Neural progenitor cell (in vitro differentiated cells): Measurements from ENCODE around the gene ANAPC1. TPM values are rescaled to one million over a fixed set of nuclear protein-coding genes. Genes with fewer than 3 reads are reported as not detected.
"Not testable (repeated sequence)": the region's sequence is repeated elsewhere in the genome, so short reads cannot be mapped to it uniquely, and the experiment has no call there.

Experiments used
- DNase-seq: peaks from one replicate; pipeline ENCODE4 v3.0.0-alpha.2; 2016; ENCODE audit warnings: low spot score
- H2AFZ ChIP-seq: fragments of 200-600 bp; sonication (generic); replicated peaks from 2 replicates; pipeline ENCODE4 v1.6.1; 2016; ENCODE audit warnings: antibody characterized with exemption
- H3F3A ChIP-seq: fragments of 200-600 bp; sonication (generic); 2 replicates; pipeline ENCODE4 v1.6.1; 2016; ENCODE audit warnings: antibody characterized with exemption, low read depth
- H3K27ac ChIP-seq: fragments of 200-600 bp; sonication (generic); 2 replicates; pipeline ENCODE4 v1.5.1; 2016; ENCODE audit warnings: mild to moderate bottlenecking
- H3K27me3 ChIP-seq: fragments of 200-600 bp; sonication (generic); 2 replicates; pipeline ENCODE4 v1.6.1; 2016; ENCODE audit warnings: mild to moderate bottlenecking, moderate library complexity
- H3K36me3 ChIP-seq: fragments of 200-600 bp; sonication (generic); 2 replicates; pipeline ENCODE4 v1.5.1; 2016
- H3K4me1 ChIP-seq: fragments of 200-600 bp; sonication (generic); 2 replicates; pipeline ENCODE4 v1.6.1; 2016; ENCODE audit warnings: mixed run types
- H3K4me2 ChIP-seq: fragments of 200-600 bp; sonication (generic); 2 replicates; pipeline ENCODE4 v1.6.1; 2016
- H3K4me3 ChIP-seq: fragments of 200-600 bp; sonication (generic); 2 replicates; pipeline ENCODE4 v1.5.1; 2016
- H3K79me2 ChIP-seq: fragments of 200-600 bp; sonication (generic); 2 replicates; pipeline ENCODE4 v1.6.1; 2016; ENCODE audit warnings: low read depth
- H3K9ac ChIP-seq: fragments of 200-600 bp; sonication (generic); 2 replicates; pipeline ENCODE4 v1.6.1; 2016
- H3K9me3 ChIP-seq: fragments of 200-600 bp; sonication (generic); 2 replicates; pipeline ENCODE4 v1.5.1; 2016; ENCODE audit warnings: low read depth
- H4K20me1 ChIP-seq: fragments of 200-600 bp; sonication (generic); 2 replicates; pipeline ENCODE4 v1.6.1; 2016; ENCODE audit warnings: low read depth
- H3K27ac Mint-ChIP-seq: 3 replicates; pipeline ENCODE4 v1.8.0; 2021; ENCODE audit warnings: mixed read lengths
- H3K27me3 Mint-ChIP-seq: 2 replicates; pipeline ENCODE4 v1.8.0; 2022; ENCODE audit warnings: low read depth, mild to moderate bottlenecking, inconsistent platforms, moderate library complexity, mixed read lengths; ENCODE audit not compliant: insufficient read depth
- H3K36me3 Mint-ChIP-seq: 3 replicates; pipeline ENCODE4 v1.8.0; 2021; ENCODE audit warnings: mixed read lengths
- H3K4me1 Mint-ChIP-seq: 3 replicates; pipeline ENCODE4 v1.8.0; 2021; ENCODE audit warnings: mixed read lengths
- H3K4me3 Mint-ChIP-seq: 3 replicates; pipeline ENCODE4 v1.8.0; 2021; ENCODE audit warnings: mild to moderate bottlenecking, moderate library complexity, mixed read lengths
- H3K9me3 Mint-ChIP-seq: 3 replicates; pipeline ENCODE4 v1.8.0; 2020; ENCODE audit warnings: mixed read lengths
- total RNA-seq: library from RNA; depleted of rRNA; stranded (reverse); fragments of >200 nt; gene quantifications from 2 replicates; pipeline ENCODE4 v1.2.3, GENCODE V29; 2015; ENCODE audit warnings: low replicate concordance
- TF ChIP-seq, protein P1 (sequence below): fragments of 200-600 bp; sonication (generic); IDR thresholded peaks from 2 replicates; pipeline ENCODE4 v1.5.1; 2017; ENCODE audit warnings: antibody characterized with exemption, mild to moderate bottlenecking

Gene ANAPC1
- total RNA-seq, 1 donor from 2014 or later, result 50.9 TPM

GRCh38 chr2:111776296-111776695 lies 107.7 kb downstream of the ANAPC1 start:
- not testable (repeated sequence) for H3K27me3 ChIP-seq, H3K9me3 Mint-ChIP-seq, H3K4me3 Mint-ChIP-seq, H3K27me3 Mint-ChIP-seq, H3K4me1 ChIP-seq, H3K36me3 ChIP-seq, H3K9ac ChIP-seq, H3K27ac ChIP-seq, H3F3A ChIP-seq, H3K4me2 ChIP-seq, DNase-seq, H3K79me2 ChIP-seq, H3K36me3 Mint-ChIP-seq, H3K27ac Mint-ChIP-seq, H3K9me3 ChIP-seq, H4K20me1 ChIP-seq, H3K4me1 Mint-ChIP-seq, H3K4me3 ChIP-seq, H2AFZ ChIP-seq

GRCh38 chr2:111772180-111772579 lies 111.8 kb downstream of the ANAPC1 start:
- not testable (repeated sequence) for H3K27ac ChIP-seq, H4K20me1 ChIP-seq, H3K4me1 Mint-ChIP-seq, H3K27ac Mint-ChIP-seq, H3F3A ChIP-seq, H3K9ac ChIP-seq, H3K9me3 ChIP-seq, DNase-seq, H3K4me1 ChIP-seq, H3K27me3 Mint-ChIP-seq, H3K9me3 Mint-ChIP-seq, H3K4me3 Mint-ChIP-seq, H3K4me3 ChIP-seq, H2AFZ ChIP-seq, H3K27me3 ChIP-seq, H3K4me2 ChIP-seq, H3K36me3 ChIP-seq, H3K36me3 Mint-ChIP-seq, H3K79me2 ChIP-seq
- TF ChIP-seq, protein P1, sequence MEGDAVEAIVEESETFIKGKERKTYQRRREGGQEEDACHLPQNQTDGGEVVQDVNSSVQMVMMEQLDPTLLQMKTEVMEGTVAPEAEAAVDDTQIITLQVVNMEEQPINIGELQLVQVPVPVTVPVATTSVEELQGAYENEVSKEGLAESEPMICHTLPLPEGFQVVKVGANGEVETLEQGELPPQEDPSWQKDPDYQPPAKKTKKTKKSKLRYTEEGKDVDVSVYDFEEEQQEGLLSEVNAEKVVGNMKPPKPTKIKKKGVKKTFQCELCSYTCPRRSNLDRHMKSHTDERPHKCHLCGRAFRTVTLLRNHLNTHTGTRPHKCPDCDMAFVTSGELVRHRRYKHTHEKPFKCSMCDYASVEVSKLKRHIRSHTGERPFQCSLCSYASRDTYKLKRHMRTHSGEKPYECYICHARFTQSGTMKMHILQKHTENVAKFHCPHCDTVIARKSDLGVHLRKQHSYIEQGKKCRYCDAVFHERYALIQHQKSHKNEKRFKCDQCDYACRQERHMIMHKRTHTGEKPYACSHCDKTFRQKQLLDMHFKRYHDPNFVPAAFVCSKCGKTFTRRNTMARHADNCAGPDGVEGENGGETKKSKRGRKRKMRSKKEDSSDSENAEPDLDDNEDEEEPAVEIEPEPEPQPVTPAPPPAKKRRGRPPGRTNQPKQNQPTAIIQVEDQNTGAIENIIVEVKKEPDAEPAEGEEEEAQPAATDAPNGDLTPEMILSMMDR, result peak; percentile 22

- not testable (repeated sequence) for H3K4me1 Mint-ChIP-seq, H3K27ac Mint-ChIP-seq, H3K27ac ChIP-seq, H2AFZ ChIP-seq, H4K20me1 ChIP-seq, H3K27me3 ChIP-seq, H3K4me2 ChIP-seq, H3K9ac ChIP-seq, H3K36me3 Mint-ChIP-seq, DNase-seq, H3K36me3 ChIP-seq, H3K4me3 ChIP-seq, H3K4me3 Mint-ChIP-seq, H3K4me1 ChIP-seq, H3K9me3 Mint-ChIP-seq, H3K79me2 ChIP-seq, H3F3A ChIP-seq, H3K9me3 ChIP-seq, H3K27me3 Mint-ChIP-seq
Observed at GRCh38 chr2:111770916-111771658, 112.9 kb downstream of the ANAPC1 start.

GRCh38 chr2:111768266-111769190 lies 115.5 kb downstream of the ANAPC1 start:
- not testable (repeated sequence) for H3K9me3 Mint-ChIP-seq, H3K27me3 Mint-ChIP-seq, H3K4me3 Mint-ChIP-seq, H3K36me3 Mint-ChIP-seq, H3K27ac ChIP-seq, H3K79me2 ChIP-seq, H3K4me3 ChIP-seq, H3K27ac Mint-ChIP-seq, H3K9me3 ChIP-seq, H3F3A ChIP-seq, H2AFZ ChIP-seq, H3K27me3 ChIP-seq, H3K4me1 Mint-ChIP-seq, H3K9ac ChIP-seq, H3K4me1 ChIP-seq, DNase-seq, H3K36me3 ChIP-seq, H4K20me1 ChIP-seq, H3K4me2 ChIP-seq

DNA sequence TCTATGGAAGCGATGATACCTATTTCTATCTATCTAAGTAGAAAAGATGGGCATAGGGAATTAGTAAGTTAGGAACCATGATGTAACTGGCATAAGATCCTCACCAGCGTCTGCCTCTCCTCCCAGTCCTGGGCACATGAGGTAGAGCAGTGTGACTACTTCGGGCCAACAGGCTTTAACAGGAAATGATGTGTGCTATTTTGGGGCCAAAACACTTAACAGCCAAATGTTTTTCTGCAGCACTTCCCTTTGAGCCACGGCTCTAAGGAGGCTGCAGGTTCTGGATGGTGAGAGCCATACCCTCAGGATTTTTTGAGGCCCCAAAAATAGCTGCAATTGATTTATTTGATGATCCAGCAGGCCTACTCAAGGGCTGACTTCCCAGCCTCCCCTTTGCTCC lies 116.9 kb downstream of the ANAPC1 start:
- H3K4me1 Mint-ChIP-seq, DNase-seq, H3K36me3 ChIP-seq, H3K79me2 ChIP-seq, H3K27ac ChIP-seq, H3K4me2 ChIP-seq, H3K27me3 ChIP-seq, H3K9me3 Mint-ChIP-seq, H3K9ac ChIP-seq, H3K4me1 ChIP-seq, H3K4me3 ChIP-seq, H3K27ac Mint-ChIP-seq, H3K36me3 Mint-ChIP-seq, H3F3A ChIP-seq, H3K4me3 Mint-ChIP-seq, H4K20me1 ChIP-seq, H3K9me3 ChIP-seq, H2AFZ ChIP-seq, H3K27me3 Mint-ChIP-seq: not testable (repeated sequence)

DNA sequence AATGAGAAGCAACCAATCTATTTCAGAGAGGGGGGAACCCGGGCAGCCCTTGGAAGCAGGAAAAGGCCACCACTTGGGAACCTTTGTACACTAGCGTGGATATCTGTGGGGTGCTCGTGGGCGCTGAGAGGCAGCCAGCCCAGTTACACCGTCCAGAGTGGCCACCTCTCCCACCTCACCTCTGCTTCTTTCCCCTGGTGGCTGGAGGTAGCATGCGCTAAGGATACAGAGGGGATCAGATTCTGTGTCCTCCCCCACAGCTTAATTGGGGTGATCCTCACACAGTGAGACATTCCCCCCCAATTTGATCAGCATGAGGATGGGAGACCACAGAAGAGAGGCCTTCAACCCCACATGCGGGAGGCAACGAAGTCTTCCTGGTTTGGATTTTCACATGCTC lies 117.7 kb downstream of the ANAPC1 start:
- H3K79me2 ChIP-seq, H3K9me3 ChIP-seq, H3K27me3 Mint-ChIP-seq: not testable (repeated sequence)

GRCh38 chr2:111764151-111764550 lies 119.8 kb downstream of the ANAPC1 start:
- H3K27me3 Mint-ChIP-seq, H3K4me1 Mint-ChIP-seq: not testable (repeated sequence)

More for the DNA sequence above, 117.7 kb downstream of the ANAPC1 start:
- not testable (repeated sequence) for H3K36me3 Mint-ChIP-seq, H3K4me3 ChIP-seq, H3K36me3 ChIP-seq, H2AFZ ChIP-seq, H3K9me3 Mint-ChIP-seq, H3K9ac ChIP-seq, H3K27ac Mint-ChIP-seq, H3K27me3 ChIP-seq, H3K4me1 ChIP-seq, H4K20me1 ChIP-seq, H3K27ac ChIP-seq, H3F3A ChIP-seq, H3K4me3 Mint-ChIP-seq, H3K4me2 ChIP-seq, DNase-seq, H3K4me1 Mint-ChIP-seq

More at GRCh38 chr2:111764151-111764550, 119.8 kb downstream of the ANAPC1 start:
- not testable (repeated sequence) for H3K9me3 Mint-ChIP-seq, H2AFZ ChIP-seq, H3K27me3 ChIP-seq, H3K4me1 ChIP-seq, H3K27ac ChIP-seq, H3K79me2 ChIP-seq, H3K4me3 Mint-ChIP-seq, H4K20me1 ChIP-seq, H3K9ac ChIP-seq, H3K9me3 ChIP-seq, H3K4me3 ChIP-seq, DNase-seq, H3K36me3 ChIP-seq, H3K27ac Mint-ChIP-seq, H3K4me2 ChIP-seq, H3F3A ChIP-seq, H3K36me3 Mint-ChIP-seq
